NCI-H1105 (cell line): ENCODE measurements around the gene DCLK1.
A peak's percentile ranks its signal among the peaks of the same experiment; 100 is the strongest.

ENCODE experiments used
- DNase-seq: peaks from one replicate; lab custom pipeline; 2025; lab: John Stamatoyannopoulos, UW

DCLK1 gene

GRCh38 chr13:36038785-36039555, 92.2 kb downstream of the DCLK1 start:
- DNase-seq, result no peak

GRCh38 chr13:36033035-36033434, 98.1 kb downstream of the DCLK1 start:
- no peak for DNase-seq

- DNase-seq, result no peak
These were observed 99.7 kb downstream of the DCLK1 start for GRCh38 chr13:36031490-36031889.

GRCh38 chr13:36030670-36031331, 100.4 kb downstream of the DCLK1 start:
- no peak for DNase-seq

GRCh38 chr13:36029166-36029565, 102.0 kb downstream of the DCLK1 start:
- DNase-seq, result no peak

- no peak for DNase-seq
These were observed 102.7 kb downstream of the DCLK1 start for GRCh38 chr13:36028359-36029025.

- DNase-seq, result peak; percentile 55
These were observed 104.7 kb downstream of the DCLK1 start for GRCh38 chr13:36026531-36026930.

GRCh38 chr13:36014763-36015162, 116.4 kb downstream of the DCLK1 start:
- DNase-seq, result no peak

GRCh38 chr13:36006894-36007675, 124.1 kb downstream of the DCLK1 start:
- no peak for DNase-seq

- DNase-seq, result peak; percentile 39
These were observed 124.8 kb downstream of the DCLK1 start for GRCh38 chr13:36006347-36006746.

GRCh38 chr13:36001561-36001960, 129.6 kb downstream of the DCLK1 start:
- no peak for DNase-seq

- no peak for DNase-seq
These were observed 131.2 kb downstream of the DCLK1 start for GRCh38 chr13:36000028-36000427.

- no peak for DNase-seq
These were observed 134.8 kb downstream of the DCLK1 start for GRCh38 chr13:35996360-35996759.

GRCh38 chr13:35995136-35995535, 136.0 kb downstream of the DCLK1 start:
- no peak for DNase-seq

GRCh38 chr13:35994131-35994966, 136.8 kb downstream of the DCLK1 start:
- DNase-seq, result no peak

GRCh38 chr13:35993686-35994085, 137.5 kb downstream of the DCLK1 start:
- DNase-seq, result no peak

GRCh38 chr13:35992964-35993363, 138.2 kb downstream of the DCLK1 start:
- no peak for DNase-seq

GRCh38 chr13:35990196-35990595, 141.0 kb downstream of the DCLK1 start:
- no peak for DNase-seq

- DNase-seq, result no peak
These were observed 142.5 kb downstream of the DCLK1 start for GRCh38 chr13:35988648-35989081.

GRCh38 chr13:35987572-35988513, 143.3 kb downstream of the DCLK1 start:
- DNase-seq, result no peak
